Measurements from ENCODE around the gene RNF220. TPM values are rescaled to one million over a fixed set of nuclear protein-coding genes. Genes with fewer than 3 reads are reported as not detected.

The RNF220 gene
- polyA plus RNA-seq, 1 of the 3 experiments (the other 2 are of a cell fraction): 83.7 TPM

- WGBS (ENCODE audit: low lambda C conversion rate): 44% methylated on average over 6 of the region's 7 CpGs
- Histone ChIP-seq H3K4me3 (ENCODE audit: low read depth in 2 of 2, low read length in 1 of 2) (no peak overlapping the region), H3K9me2 (no peaks in the 10 kb centered on the region), H3K4me1 (ENCODE audit: control insufficient read depth in 1 of 2, insufficient read depth in 2 of 2, low read depth in 1 of 2, low read length in 1 of 2) (no peaks in the 10 kb centered on the region), H3K9me3 (no peaks in the 10 kb centered on the region), H3K79me2 (ENCODE audit: insufficient read depth) (no peaks in the 10 kb centered on the region), H3K27me3 (ENCODE audit: insufficient read depth) (peaks cover 60% of the 10 kb centered on the region), H3F3A (replicated peaks; ENCODE audit: insufficient read depth) (no peaks in the 10 kb centered on the region), H3K27ac (ENCODE audit: low read depth in 2 of 2, low read length in 1 of 2) (no peak overlapping the region), H3K36me3 (replicated peaks in 1 of 2; ENCODE audit: control insufficient read depth in 1 of 2, insufficient read depth in 2 of 2, low read length in 1 of 2) (no peaks in the 10 kb centered on the region), H3K9ac (no peak overlapping the region), H3K4me2 (no peak overlapping the region), H4K20me1 (ENCODE audit: insufficient read depth) (no peaks in the 10 kb centered on the region), H2AFZ (ENCODE audit: low read depth) (no peak overlapping the region)
- ChIA-PET POLR2A (no interaction called here), CTCF (interaction anchor here (0.7 to 3.2 kb wide), 5 partner anchors 9 to 86 kb away, joined by 3 to 15 read pairs (median 3); no protein-coding TSS in a partner anchor)
- no peak for DNase-seq
- TF ChIP-seq, protein P1, sequence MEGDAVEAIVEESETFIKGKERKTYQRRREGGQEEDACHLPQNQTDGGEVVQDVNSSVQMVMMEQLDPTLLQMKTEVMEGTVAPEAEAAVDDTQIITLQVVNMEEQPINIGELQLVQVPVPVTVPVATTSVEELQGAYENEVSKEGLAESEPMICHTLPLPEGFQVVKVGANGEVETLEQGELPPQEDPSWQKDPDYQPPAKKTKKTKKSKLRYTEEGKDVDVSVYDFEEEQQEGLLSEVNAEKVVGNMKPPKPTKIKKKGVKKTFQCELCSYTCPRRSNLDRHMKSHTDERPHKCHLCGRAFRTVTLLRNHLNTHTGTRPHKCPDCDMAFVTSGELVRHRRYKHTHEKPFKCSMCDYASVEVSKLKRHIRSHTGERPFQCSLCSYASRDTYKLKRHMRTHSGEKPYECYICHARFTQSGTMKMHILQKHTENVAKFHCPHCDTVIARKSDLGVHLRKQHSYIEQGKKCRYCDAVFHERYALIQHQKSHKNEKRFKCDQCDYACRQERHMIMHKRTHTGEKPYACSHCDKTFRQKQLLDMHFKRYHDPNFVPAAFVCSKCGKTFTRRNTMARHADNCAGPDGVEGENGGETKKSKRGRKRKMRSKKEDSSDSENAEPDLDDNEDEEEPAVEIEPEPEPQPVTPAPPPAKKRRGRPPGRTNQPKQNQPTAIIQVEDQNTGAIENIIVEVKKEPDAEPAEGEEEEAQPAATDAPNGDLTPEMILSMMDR (IDR thresholded peaks at IDR 0.05): no peak
- no peak for TF ChIP-seq RXRA (IDR thresholded peaks at IDR 0.05; ENCODE audit: borderline replicate concordance, low read depth)
- TF ChIP-seq GABPA (IDR thresholded peaks at IDR 0.05; ENCODE audit: low read depth): no peak
- TF ChIP-seq RFX5 (IDR thresholded peaks at IDR 0.05; ENCODE audit: low read length): no peak
- TF ChIP-seq RAD21 (IDR thresholded peaks at IDR 0.05; ENCODE audit: low read length): no peak
- TF ChIP-seq FOXJ3 (CRISPR knock-in tag; IDR thresholded peaks at IDR 0.05): no peak
- TF ChIP-seq NFIC (IDR thresholded peaks at IDR 0.05; ENCODE audit: borderline replicate concordance): no peak
- no peak for TF ChIP-seq TCF12 (IDR thresholded peaks at IDR 0.05)
- TF ChIP-seq POLR2AphosphoS5 (IDR thresholded peaks at IDR 0.05; ENCODE audit: low read depth, low read length): no peak
- TF ChIP-seq JUND (IDR thresholded peaks at IDR 0.05): no peak
- no peak for TF ChIP-seq NRF1 (IDR thresholded peaks at IDR 0.05; ENCODE audit: low read depth, low read length)
- no peak for TF ChIP-seq MAX (IDR thresholded peaks at IDR 0.05; ENCODE audit: low read depth)
Observed at GRCh38 chr1:44566281-44567046, 161.4 kb downstream of the RNF220 start.

- H3K4me1 ChIP-seq (ENCODE audit: control insufficient read depth in 1 of 2, insufficient read depth in 2 of 2, low read depth in 1 of 2, low read length in 1 of 2): no peaks in the 10 kb centered on the region
- no peak overlapping the region for H3K9ac ChIP-seq
- peaks cover 46% of the 10 kb centered on the region for H3K27me3 ChIP-seq (ENCODE audit: insufficient read depth)
- H3F3A ChIP-seq (replicated peaks; ENCODE audit: insufficient read depth): no peaks in the 10 kb centered on the region
- CTCF ChIA-PET: interaction anchor here (0.7 to 3.2 kb wide), 7 partner anchors 10 to 351 kb away, joined by 3 to 15 read pairs (median 4); no protein-coding TSS in a partner anchor
- H3K36me3 ChIP-seq (replicated peaks in 1 of 2; ENCODE audit: control insufficient read depth in 1 of 2, insufficient read depth in 2 of 2, low read length in 1 of 2): no peaks in the 10 kb centered on the region
- H3K4me3 ChIP-seq (ENCODE audit: low read depth in 2 of 2, low read length in 1 of 2): no peak overlapping the region
- H3K27ac ChIP-seq (ENCODE audit: low read depth in 2 of 2, low read length in 1 of 2): no peak overlapping the region
- TF ChIP-seq IRF3 (IDR thresholded peaks at IDR 0.05; ENCODE audit: low read depth, low read length): no peak
- no peak for TF ChIP-seq GATA2 (CRISPR knock-in tag; IDR thresholded peaks at IDR 0.05)
- TF ChIP-seq USF1 (IDR thresholded peaks at IDR 0.05; ENCODE audit: borderline replicate concordance, low read depth): no peak
- no peak for TF ChIP-seq POLR2AphosphoS5 (IDR thresholded peaks at IDR 0.05; ENCODE audit: low read depth, low read length)
- no peak for TF ChIP-seq EZH2phosphoT487 (IDR thresholded peaks at IDR 0.05; ENCODE audit: borderline replicate concordance, low read depth)
- no peak for TF ChIP-seq TCF12 (IDR thresholded peaks at IDR 0.05)
- TF ChIP-seq RFX5 (IDR thresholded peaks at IDR 0.05; ENCODE audit: low read length): no peak
- no peak for TF ChIP-seq RAD21 (IDR thresholded peaks at IDR 0.05; ENCODE audit: low read length)
- TF ChIP-seq MAX (IDR thresholded peaks at IDR 0.05; ENCODE audit: low read depth): no peak
- no peak for TF ChIP-seq FOSL2 (IDR thresholded peaks at IDR 0.05; ENCODE audit: borderline replicate concordance, low read depth)
- no peak for TF ChIP-seq GABPA (IDR thresholded peaks at IDR 0.05; ENCODE audit: low read depth)
- no peak for TF ChIP-seq SIN3A (IDR thresholded peaks at IDR 0.05; ENCODE audit: borderline replicate concordance, low read depth, low read length)
- no peak for TF ChIP-seq PBX3 (IDR thresholded peaks at IDR 0.05)
- TF ChIP-seq JUND (IDR thresholded peaks at IDR 0.05): no peak
- no peaks in the 10 kb centered on the region for H4K20me1 ChIP-seq (ENCODE audit: insufficient read depth)
- DNase-seq: no peak
- H2AFZ ChIP-seq (ENCODE audit: low read depth): no peak overlapping the region
- WGBS (ENCODE audit: low lambda C conversion rate): 42% methylated on average over 10 of the region's 10 CpGs
- no peaks in the 10 kb centered on the region for H3K9me3 ChIP-seq
- no peak overlapping the region for H3K4me2 ChIP-seq
- POLR2A ChIA-PET: no interaction called here
- H3K9me2 ChIP-seq: no peaks in the 10 kb centered on the region
- H3K79me2 ChIP-seq (ENCODE audit: insufficient read depth): no peaks in the 10 kb centered on the region
Observed at GRCh38 chr1:44568128-44568900, 163.3 kb downstream of the RNF220 start.

Data from SK-N-SH (cell line).